Suprapubic skin (tissue), 4 donors: ENCODE results near the gene POC1B. TPM values are rescaled to one million over a fixed set of nuclear protein-coding genes. Genes with fewer than 3 reads are reported as not detected.

Experiments used
- DNase-seq, 2 donors: peaks; one replicate each; pipeline ENCODE4 v3.0.0-alpha.2; 2019; ENCODE audit warnings: low spot score in 2 of 2
- H3K27ac ChIP-seq: fragments of 200-600 bp; sonication (generic); one replicate; pipeline ENCODE4 v1.5.1; 2019
- H3K27me3 ChIP-seq: fragments of 200-600 bp; sonication (generic); one replicate; pipeline ENCODE4 v1.5.1; 2019
- H3K36me3 ChIP-seq: fragments of 200-600 bp; sonication (generic); one replicate; pipeline ENCODE4 v1.5.1; 2019
- H3K4me1 ChIP-seq: fragments of 200-600 bp; sonication (generic); one replicate; pipeline ENCODE4 v1.5.1; 2019
- H3K4me3 ChIP-seq: fragments of 200-600 bp; sonication (generic); one replicate; pipeline ENCODE4 v1.5.1; 2019; ENCODE audit warnings: mild to moderate bottlenecking
- H3K9me3 ChIP-seq: fragments of 200-600 bp; sonication (generic); one replicate; pipeline ENCODE4 v1.5.1; 2019
- EP300 ChIP-seq: sonication (generic); formaldehyde crosslinking; IDR thresholded peaks from one replicate; pipeline ENCODE4 v1.6.1; 2017; ENCODE audit warnings: antibody characterized with exemption
- POLR2A ChIP-seq, 2 donors: fragments of 450-650 bp; IDR thresholded peaks; one replicate each; pipeline ENCODE4 v1.6.1; 2017; ENCODE audit warnings: antibody characterized with exemption in 2 of 2, mild to moderate bottlenecking in 2 of 2, moderate library complexity in 2 of 2
- POLR2AphosphoS5 ChIP-seq, 3 donors: sonication (generic); formaldehyde crosslinking; IDR thresholded peaks; one replicate each; pipeline ENCODE4 v1.6.1; 2017; ENCODE audit warnings: antibody characterized with exemption in 3 of 3
- WGBS: methylation state at CpG from one replicate; pipeline ENCODE4 v1.1.5; 2018; 5-methylcytosine and 5-hydroxymethylcytosine counted together
- total RNA-seq, 4 donors: library from RNA; depleted of rRNA; stranded (reverse); fragments of >200 nt; gene quantifications; one replicate each; pipeline ENCODE4 v1.1.0, GENCODE V29; 2016
- TF ChIP-seq, protein P1 (sequence below), 2 donors: fragments of 200-600 bp in 1 of 2; fragments of 450-650 bp in 1 of 2; sonication (generic) in 1 of 2; IDR thresholded peaks; one replicate each; pipeline ENCODE4 v1.5.1; 2016 to 2019; ENCODE audit warnings: antibody characterized with exemption in 2 of 2, mild to moderate bottlenecking in 1 of 2, moderate library complexity in 1 of 2

The POC1B gene
- total RNA-seq, 4 donors from 2014 or later = 11.3 to 28.2 (median 13.4) TPM

- WGBS = 57% methylated on average over 3 of the region's 3 CpGs
- Histone ChIP-seq H3K4me1 (peaks cover 15% of the 10 kb centered on the region), H3K9me3 (no peaks in the 10 kb centered on the region), H3K27me3 (no peaks in the 10 kb centered on the region), H3K4me3 (no peak overlapping the region), H3K36me3 (no peaks in the 10 kb centered on the region), H3K27ac (no peak overlapping the region)
- no peak for DNase-seq
- TF ChIP-seq EP300 (no peak), POLR2A (IDR thresholded peaks at IDR 0.05) (no peak), POLR2AphosphoS5 (IDR thresholded peaks at IDR 0.05) (no peak)
- TF ChIP-seq, protein P1, sequence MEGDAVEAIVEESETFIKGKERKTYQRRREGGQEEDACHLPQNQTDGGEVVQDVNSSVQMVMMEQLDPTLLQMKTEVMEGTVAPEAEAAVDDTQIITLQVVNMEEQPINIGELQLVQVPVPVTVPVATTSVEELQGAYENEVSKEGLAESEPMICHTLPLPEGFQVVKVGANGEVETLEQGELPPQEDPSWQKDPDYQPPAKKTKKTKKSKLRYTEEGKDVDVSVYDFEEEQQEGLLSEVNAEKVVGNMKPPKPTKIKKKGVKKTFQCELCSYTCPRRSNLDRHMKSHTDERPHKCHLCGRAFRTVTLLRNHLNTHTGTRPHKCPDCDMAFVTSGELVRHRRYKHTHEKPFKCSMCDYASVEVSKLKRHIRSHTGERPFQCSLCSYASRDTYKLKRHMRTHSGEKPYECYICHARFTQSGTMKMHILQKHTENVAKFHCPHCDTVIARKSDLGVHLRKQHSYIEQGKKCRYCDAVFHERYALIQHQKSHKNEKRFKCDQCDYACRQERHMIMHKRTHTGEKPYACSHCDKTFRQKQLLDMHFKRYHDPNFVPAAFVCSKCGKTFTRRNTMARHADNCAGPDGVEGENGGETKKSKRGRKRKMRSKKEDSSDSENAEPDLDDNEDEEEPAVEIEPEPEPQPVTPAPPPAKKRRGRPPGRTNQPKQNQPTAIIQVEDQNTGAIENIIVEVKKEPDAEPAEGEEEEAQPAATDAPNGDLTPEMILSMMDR (IDR thresholded peaks at IDR 0.05) = no peak
Measured at GRCh38 chr12:89393551-89394121, 132.2 kb downstream of the POC1B start.

- Histone ChIP-seq H3K27me3 (no peaks in the 10 kb centered on the region), H3K4me1 (peaks cover 15% of the 10 kb centered on the region), H3K4me3 (no peak overlapping the region), H3K36me3 (no peaks in the 10 kb centered on the region), H3K9me3 (no peaks in the 10 kb centered on the region), H3K27ac (no peak overlapping the region)
- no peak for TF ChIP-seq POLR2A (IDR thresholded peaks at IDR 0.05)
- TF ChIP-seq EP300 = no peak
- TF ChIP-seq, protein P1 (IDR thresholded peaks at IDR 0.05) = no peak
- no peak for TF ChIP-seq POLR2AphosphoS5 (IDR thresholded peaks at IDR 0.05)
- DNase-seq = no peak
- WGBS = 91% methylated on average over 3 of the region's 3 CpGs
Measured at GRCh38 chr12:89392391-89392790, 133.5 kb downstream of the POC1B start.

GRCh38 chr12:89391726-89392336 is 134.0 kb downstream of the POC1B start:
- no peak overlapping the region for H3K27ac ChIP-seq
- H3K27me3 ChIP-seq = no peaks in the 10 kb centered on the region
- TF ChIP-seq, protein P1 (IDR thresholded peaks at IDR 0.05) = no peak
- no peak for TF ChIP-seq EP300
- no peak for TF ChIP-seq POLR2A (IDR thresholded peaks at IDR 0.05)
- no peak for TF ChIP-seq POLR2AphosphoS5 (IDR thresholded peaks at IDR 0.05)
- H3K4me1 ChIP-seq = peaks cover 15% of the 10 kb centered on the region
- DNase-seq = no peak
- H3K36me3 ChIP-seq = no peaks in the 10 kb centered on the region
- H3K9me3 ChIP-seq = no peaks in the 10 kb centered on the region
- 93% methylated on average over 6 of the region's 6 CpGs for WGBS
- H3K4me3 ChIP-seq = no peak overlapping the region

- H3K4me3 ChIP-seq = no peak overlapping the region
- no peak for TF ChIP-seq POLR2A (IDR thresholded peaks at IDR 0.05)
- no peak for TF ChIP-seq POLR2AphosphoS5 (IDR thresholded peaks at IDR 0.05)
- TF ChIP-seq, protein P1 (IDR thresholded peaks at IDR 0.05) = no peak
- no peak for TF ChIP-seq EP300
- H3K4me1 ChIP-seq = peaks cover 15% of the 10 kb centered on the region
- H3K9me3 ChIP-seq = no peaks in the 10 kb centered on the region
- no peak for DNase-seq
- WGBS = 81% methylated on average over 3 of the region's 3 CpGs
- no peaks in the 10 kb centered on the region for H3K36me3 ChIP-seq
- no peaks in the 10 kb centered on the region for H3K27me3 ChIP-seq
- peak overlapping the region; percentile 64 for H3K27ac ChIP-seq
Measured at GRCh38 chr12:89390802-89391673, 134.8 kb downstream of the POC1B start.
